K562 (cell line): ENCODE data around the gene BET1L. TPM values are rescaled to one million over a fixed set of nuclear protein-coding genes. Genes with fewer than 3 reads are reported as not detected.

Experiments
- ATF4 ChIP-seq: fragments of 450-650 bp; formaldehyde crosslinking; IDR thresholded peaks from 2 replicates; pipeline ENCODE4 v1.4.0; 2022; ENCODE audit warnings: mild to moderate bottlenecking, moderate library complexity
- ETV1 ChIP-seq: fragments of 450-650 bp; conservative IDR thresholded peaks from 2 replicates; pipeline ENCODE4 v1.6.1; 2016; ENCODE audit warnings: missing genetic modification characterization, control low read depth, low read depth, missing compliant biosample characterization
- ETV5 ChIP-seq: sonication (generic); formaldehyde crosslinking; IDR thresholded peaks from 2 replicates; pipeline ENCODE4 v1.4.0; 2020; ENCODE audit warnings: low read depth, mild to moderate bottlenecking, missing genetic modification reagents
- HDAC2 ChIP-seq: fragments of 450-650 bp; IDR thresholded peaks from 2 replicates; pipeline ENCODE4 v1.6.1; 2016; ENCODE audit warnings: mild to moderate bottlenecking
- KDM2B ChIP-seq: fragments of 250-450 bp; sonication (Bioruptor Pico); IDR thresholded peaks from 2 replicates; pipeline ENCODE4 v1.8.0; 2021; ENCODE audit warnings: mild to moderate bottlenecking, moderate library complexity
- MAFK ChIP-seq: IDR thresholded peaks from 2 replicates; pipeline ENCODE4 v1.6.1; 2011; ENCODE audit warnings: low read length, improper control_type of control experiment
- MECOM ChIP-seq: fragments of 250-450 bp; sonication (Bioruptor Pico); IDR thresholded peaks from 2 replicates; pipeline ENCODE4 v1.8.0; 2022; ENCODE audit warnings: inconsistent platforms
- MYBL2 ChIP-seq, 2 experiments: fragments of 450-650 bp in 1 of 2; sonication (generic) in 1 of 2; formaldehyde crosslinking in 1 of 2; IDR thresholded peaks; 2 replicates each; pipeline versions ENCODE4 v1.6.1 to v1.8.1; 2017 to 2022; ENCODE audit warnings: borderline replicate concordance in 1 of 2, inconsistent platforms in 1 of 2, low read depth in 1 of 2, mild to moderate bottlenecking in 1 of 2, missing genetic modification reagents in 1 of 2, moderate library complexity in 1 of 2
- NFRKB ChIP-seq: fragments of 450-650 bp; IDR thresholded peaks from 2 replicates; pipeline ENCODE4 v1.6.1; 2016; ENCODE audit warnings: low read depth
- PRMT5 ChIP-seq: sonication (generic); formaldehyde crosslinking; IDR thresholded peaks from 2 replicates; pipeline ENCODE4 v1.5.0; 2020; ENCODE audit warnings: missing genetic modification reagents
- RBM25 ChIP-seq: fragments of 200-400 bp; formaldehyde crosslinking; IDR thresholded peaks from 2 replicates; pipeline ENCODE4 v1.6.1; 2018; ENCODE audit warnings: low read length, low read depth, moderate library complexity; ENCODE audit not compliant: severe bottlenecking
- SMARCA4 ChIP-seq: fragments of 450-650 bp; IDR thresholded peaks from 2 replicates; pipeline ENCODE4 v1.6.1; 2016
- SP1 ChIP-seq: sonication (generic); formaldehyde crosslinking; IDR thresholded peaks from 2 replicates; pipeline ENCODE4 v1.8.1; 2022; ENCODE audit warnings: mild to moderate bottlenecking, missing genetic modification reagents
- USF1 ChIP-seq: sonication (generic); formaldehyde crosslinking; IDR thresholded peaks from 2 replicates; pipeline ENCODE4 v1.9.0; 2022; ENCODE audit warnings: mild to moderate bottlenecking, missing genetic modification reagents
- VEZF1 ChIP-seq: fragments of 200-800 bp; sonication (Bioruptor generic); IDR thresholded peaks from 2 replicates; pipeline ENCODE4 v1.6.1; 2017; ENCODE audit warnings: missing genetic modification characterization, missing compliant biosample characterization
- ZBTB26 ChIP-seq: fragments of 450-650 bp; formaldehyde crosslinking; IDR thresholded peaks from 2 replicates; pipeline ENCODE4 v1.4.0; 2022; ENCODE audit warnings: missing genetic modification characterization
- ZKSCAN8 ChIP-seq: fragments of 200-800 bp; sonication (Bioruptor generic); IDR thresholded peaks from 2 replicates; pipeline ENCODE4 v1.6.1; 2016; ENCODE audit warnings: missing genetic modification characterization, missing compliant biosample characterization
- ZNF3 ChIP-seq: fragments of 250-450 bp; sonication (Bioruptor Pico); IDR thresholded peaks from 2 replicates; pipeline ENCODE4 v1.5.0; 2021; ENCODE audit warnings: mild to moderate bottlenecking, moderate library complexity
- ZNF699 ChIP-seq: fragments of 250-450 bp; sonication (Bioruptor Pico); IDR thresholded peaks from 2 replicates; pipeline ENCODE4 v1.8.0; 2021; ENCODE audit warnings: mild to moderate bottlenecking, moderate library complexity; ENCODE audit not compliant: insufficient replicate concordance
- ZNF76 ChIP-seq: fragments of 250-450 bp; sonication (Bioruptor Pico); IDR thresholded peaks from 2 replicates; pipeline ENCODE4 v1.4.0; 2020; ENCODE audit warnings: mild to moderate bottlenecking, moderate library complexity, borderline replicate concordance
- ZSCAN29 ChIP-seq: fragments of 450-650 bp; IDR thresholded peaks from 2 replicates; pipeline ENCODE4 v1.6.1; 2017
- polyA plus RNA-seq, 8 experiments: library from polyadenylated mRNA; depleted of rRNA in 4 of 8; stranded (reverse) in 5 of 8; unstranded in 3 of 8; fragments of >200 nt; fragmentation: Nextera tagmentation in 2 of 8; fragmentation: Illumina TruSeq in 1 of 8; extraction: Ambion mirVana in 2 of 8; extraction: Trizol in 1 of 8; gene quantifications; 2 replicates each; pipeline versions ENCODE4 v1.2.1 to v1.2.3, GENCODE V29; 2011 to 2014; ENCODE audit warnings: inconsistent platforms in 1 of 8, missing spikeins in 1 of 8
- total RNA-seq, 7 experiments: library from RNA; depleted of rRNA in 6 of 7; stranded (reverse); fragments of >200 nt in 6 of 7; fragmentation: Illumina TruSeq in 2 of 7; extraction: Trizol in 2 of 7; gene quantifications; 2 replicates each; pipeline versions ENCODE4 v1.2.1 to v1.2.3, GENCODE V29; 2011 to 2021; ENCODE audit warnings: low replicate concordance in 1 of 7

The BET1L gene
- total and polyA plus RNA-seq, 9 of the 15 experiments (the other 6 are each of a cell fraction or from before 2014, with no cell fraction given): 9.9 to 69.1 (median 19.9) TPM

- TF ChIP-seq KDM2B (CRISPR knock-in tag) (no peak), SMARCA4 (no peak), ETV1 (no peak), NFRKB (peak; percentile 50), ZSCAN29 (no peak), ATF4 (CRISPR knock-in tag) (no peak), MAFK (no peak), MYBL2 (IDR thresholded peaks at IDR 0.05; ENCODE audit: low read depth) (no peak), MYBL2 (CRISPR knock-in tag; IDR thresholded peaks at IDR 0.05; ENCODE audit: borderline replicate concordance) (no peak), MECOM (CRISPR knock-in tag) (no peak), SP1 (CRISPR knock-in tag) (peak; percentile 60), ZBTB26 (CRISPR knock-in tag) (no peak), VEZF1 (CRISPR knock-in tag) (peak; percentile 93), ETV5 (CRISPR knock-in tag) (no peak), ZNF76 (CRISPR knock-in tag) (no peak), RBM25 (no peak), ZNF699 (CRISPR knock-in tag) (no peak), ZNF3 (CRISPR knock-in tag) (no peak), USF1 (CRISPR knock-in tag) (no peak), HDAC2 (no peak), ZKSCAN8 (CRISPR knock-in tag) (no peak), PRMT5 (CRISPR knock-in tag) (no peak)
These were observed 1.1 kb upstream of the BET1L start (continued) for GRCh38 chr11:208181-208916.
